ENCODE data around the gene NAV3.
A peak's percentile ranks its signal among the peaks of the same experiment; 100 is the strongest.

NAV3 gene

DNA sequence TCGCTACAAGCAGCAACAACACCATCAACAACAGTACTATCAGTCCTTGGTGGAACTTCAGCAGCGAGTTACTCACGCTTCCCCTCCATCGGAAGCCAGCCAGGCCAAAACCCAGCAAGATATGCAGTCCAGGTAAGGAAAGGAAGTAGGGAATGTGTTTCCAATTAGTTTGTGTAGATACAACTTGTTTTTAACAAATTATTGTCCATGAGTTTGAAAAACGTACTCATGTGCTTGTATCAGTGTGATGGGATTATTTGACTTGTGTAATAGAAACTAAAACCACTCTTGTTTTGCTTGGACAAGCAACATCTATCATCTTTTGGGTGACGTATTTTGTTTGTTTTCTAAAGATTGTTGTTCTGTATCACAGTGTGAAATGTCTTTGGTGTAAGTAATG lies 137.9 kb downstream of the NAV3 start:
- Histone ChIP-seq H3K27ac (ENCODE audit: low read length, poor library complexity, severe bottlenecking) (no peak overlapping the region), H2AK5ac (ENCODE audit: low read length, severe bottlenecking) (no peak overlapping the region), H3K14ac (ENCODE audit: low read length in 2 of 2) (no peak overlapping the region), H3K4me1 (ENCODE audit: control insufficient read depth, insufficient read depth, low read depth, low read length) (no peaks in the 10 kb centered on the region), H4K91ac (ENCODE audit: low read length) (no peak overlapping the region), H3K23ac (ENCODE audit: low read length in 2 of 2) (no peak overlapping the region), H3K4ac (ENCODE audit: low read depth in 1 of 2, low read length in 2 of 2) (no peak overlapping the region), H3K36me3 (ENCODE audit: control insufficient read depth in 1 of 2, insufficient read depth in 2 of 2, low read depth in 1 of 2, low read length in 2 of 2) (peaks cover 0 to 35% of the 10 kb centered on the region in 2 experiments), H3K9ac (ENCODE audit: low read length) (no peak overlapping the region), H2BK120ac (ENCODE audit: low read depth, low read length) (no peak overlapping the region), H3K4me2 (ENCODE audit: low read length, poor library complexity, severe bottlenecking) (no peak overlapping the region), H3K9me3 (ENCODE audit: control insufficient read depth, low read length) (no peaks in the 10 kb centered on the region), H2BK5ac (ENCODE audit: low read depth, low read length, poor library complexity, severe bottlenecking) (no peak overlapping the region), H2BK12ac (ENCODE audit: low read length in 2 of 2) (no peak overlapping the region), H4K8ac (ENCODE audit: low read length) (peak overlapping the region; percentile 69), H2BK15ac (ENCODE audit: low read depth, poor library complexity, severe bottlenecking) (no peak overlapping the region), H3K18ac (ENCODE audit: low read depth in 1 of 2, low read length in 2 of 2) (no peak overlapping the region), H3K4me3 (ENCODE audit: insufficient read depth in 1 of 2, low read depth in 1 of 2, low read length in 2 of 2) (no peak overlapping the region), H3K27me3 (ENCODE audit: control insufficient read depth in 1 of 2, insufficient read depth in 1 of 2, low read length in 2 of 2) (no peaks in the 10 kb centered on the region), H3K79me1 (replicated peaks; ENCODE audit: low read length, poor library complexity, severe bottlenecking) (peaks cover 7% of the 10 kb centered on the region), H2AFZ (ENCODE audit: low read depth, low read length) (no peak overlapping the region)
- DNase-seq: no peak
- WGBS: 92% methylated on average over 5 of the region's 6 CpGs

DNA sequence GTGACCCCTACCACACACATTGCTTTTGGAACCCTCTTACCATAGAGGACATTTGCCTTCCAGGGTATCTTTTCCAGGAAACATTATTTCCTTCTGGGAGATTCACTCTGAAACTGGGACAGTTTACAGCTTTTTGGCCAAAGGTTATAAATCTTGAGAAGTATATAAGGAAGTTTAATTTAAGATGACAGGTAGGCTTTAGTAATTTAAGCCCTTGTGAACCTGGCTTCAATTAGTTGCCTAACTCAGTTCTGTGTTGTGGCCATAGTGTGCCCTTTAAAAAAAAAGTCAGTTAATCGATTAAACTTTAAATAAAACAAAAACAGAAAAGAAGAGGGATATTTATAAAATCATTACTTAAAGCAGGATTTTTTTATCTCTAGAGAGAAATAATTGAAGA lies 142.9 kb downstream of the NAV3 start:
- Histone ChIP-seq H4K8ac (ENCODE audit: low read length) (no peak overlapping the region), H3K9ac (ENCODE audit: low read length) (peak overlapping the region; percentile 50), H3K79me1 (replicated peaks; ENCODE audit: low read length, poor library complexity, severe bottlenecking) (peaks cover 9% of the 10 kb centered on the region), H2BK12ac (ENCODE audit: low read length in 2 of 2) (no peak overlapping the region), H2AFZ (ENCODE audit: low read depth, low read length) (no peak overlapping the region), H3K27me3 (ENCODE audit: control insufficient read depth in 1 of 2, insufficient read depth in 1 of 2, low read length in 2 of 2) (no peaks in the 10 kb centered on the region), H2AK5ac (ENCODE audit: low read length, severe bottlenecking) (no peak overlapping the region), H3K18ac (ENCODE audit: low read depth in 1 of 2, low read length in 2 of 2) (peak overlapping the region in 1 of 2 experiments; percentile 52), H3K9me3 (ENCODE audit: control insufficient read depth, low read length) (no peaks in the 10 kb centered on the region), H3K27ac (ENCODE audit: low read length, poor library complexity, severe bottlenecking) (no peak overlapping the region), H2BK5ac (ENCODE audit: low read depth, low read length, poor library complexity, severe bottlenecking) (no peak overlapping the region), H3K23ac (ENCODE audit: low read length in 2 of 2) (no peak overlapping the region), H3K4me3 (ENCODE audit: insufficient read depth in 1 of 2, low read depth in 1 of 2, low read length in 2 of 2) (peak overlapping the region in 1 of 2 experiments; percentile 50), H3K36me3 (ENCODE audit: control insufficient read depth in 1 of 2, insufficient read depth in 2 of 2, low read depth in 1 of 2, low read length in 2 of 2) (peaks cover 0 to 57% of the 10 kb centered on the region in 2 experiments), H2BK15ac (ENCODE audit: low read depth, poor library complexity, severe bottlenecking) (no peak overlapping the region), H3K4me1 (ENCODE audit: control insufficient read depth, insufficient read depth, low read depth, low read length) (no peaks in the 10 kb centered on the region), H4K91ac (ENCODE audit: low read length) (no peak overlapping the region), H3K4ac (ENCODE audit: low read depth in 1 of 2, low read length in 2 of 2) (no peak overlapping the region), H2BK120ac (ENCODE audit: low read depth, low read length) (no peak overlapping the region), H3K4me2 (ENCODE audit: low read length, poor library complexity, severe bottlenecking) (no peak overlapping the region), H3K14ac (ENCODE audit: low read length in 2 of 2) (no peak overlapping the region)
- no CpG with 5 or more reads among the region's 1 CpG for WGBS
- no peak for DNase-seq

DNA sequence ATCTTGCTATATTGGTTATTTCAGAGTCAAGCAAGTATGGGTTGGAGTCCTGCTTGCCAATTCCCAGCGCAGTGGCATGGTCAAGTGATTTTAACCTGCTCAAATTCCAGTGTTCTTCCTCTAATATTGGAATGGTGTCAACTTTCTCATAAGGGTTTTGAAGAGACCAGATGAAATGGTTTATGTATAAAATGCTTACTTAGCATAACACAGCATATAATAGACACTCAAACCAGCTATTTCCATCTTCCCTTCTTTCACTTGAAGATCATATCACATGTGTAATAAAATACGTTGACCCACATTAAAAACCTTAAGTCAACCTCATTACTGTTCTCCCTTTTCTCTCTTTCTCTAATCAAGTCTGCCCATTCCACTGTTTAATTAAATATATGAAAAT lies 144.0 kb downstream of the NAV3 start:
- H3K36me3 ChIP-seq (ENCODE audit: control insufficient read depth in 1 of 2, insufficient read depth in 2 of 2, low read depth in 1 of 2, low read length in 2 of 2): peaks cover 0 to 46% of the 10 kb centered on the region in 2 experiments
- H2BK12ac ChIP-seq (ENCODE audit: low read length in 2 of 2): no peak overlapping the region
- H3K4me1 ChIP-seq (ENCODE audit: control insufficient read depth, insufficient read depth, low read depth, low read length): no peaks in the 10 kb centered on the region
- no peak overlapping the region for H3K27ac ChIP-seq (ENCODE audit: low read length, poor library complexity, severe bottlenecking)
- H3K18ac ChIP-seq (ENCODE audit: low read depth in 1 of 2, low read length in 2 of 2): no peak overlapping the region
- no peak overlapping the region for H3K4me3 ChIP-seq (ENCODE audit: insufficient read depth in 1 of 2, low read depth in 1 of 2, low read length in 2 of 2)
- H3K4me2 ChIP-seq (ENCODE audit: low read length, poor library complexity, severe bottlenecking): no peak overlapping the region
- no peak overlapping the region for H2AK5ac ChIP-seq (ENCODE audit: low read length, severe bottlenecking)
- DNase-seq: no peak
- H2BK120ac ChIP-seq (ENCODE audit: low read depth, low read length): no peak overlapping the region
- H3K14ac ChIP-seq (ENCODE audit: low read length in 2 of 2): no peak overlapping the region
- H3K27me3 ChIP-seq (ENCODE audit: control insufficient read depth in 1 of 2, insufficient read depth in 1 of 2, low read length in 2 of 2): no peaks in the 10 kb centered on the region
- no peaks in the 10 kb centered on the region for H3K9me3 ChIP-seq (ENCODE audit: control insufficient read depth, low read length)
- H3K79me1 ChIP-seq (replicated peaks; ENCODE audit: low read length, poor library complexity, severe bottlenecking): peaks cover 8% of the 10 kb centered on the region
- H4K91ac ChIP-seq (ENCODE audit: low read length): no peak overlapping the region
- no peak overlapping the region for H2BK5ac ChIP-seq (ENCODE audit: low read depth, low read length, poor library complexity, severe bottlenecking)
- 100% methylated on average over 1 of the region's 2 CpGs for WGBS
- H3K9ac ChIP-seq (ENCODE audit: low read length): no peak overlapping the region
- no peak overlapping the region for H3K4ac ChIP-seq (ENCODE audit: low read depth in 1 of 2, low read length in 2 of 2)
- no peak overlapping the region for H2BK15ac ChIP-seq (ENCODE audit: low read depth, poor library complexity, severe bottlenecking)
- no peak overlapping the region for H2AFZ ChIP-seq (ENCODE audit: low read depth, low read length)
- no peak overlapping the region for H4K8ac ChIP-seq (ENCODE audit: low read length)
- no peak overlapping the region for H3K23ac ChIP-seq (ENCODE audit: low read length in 2 of 2)

DNA sequence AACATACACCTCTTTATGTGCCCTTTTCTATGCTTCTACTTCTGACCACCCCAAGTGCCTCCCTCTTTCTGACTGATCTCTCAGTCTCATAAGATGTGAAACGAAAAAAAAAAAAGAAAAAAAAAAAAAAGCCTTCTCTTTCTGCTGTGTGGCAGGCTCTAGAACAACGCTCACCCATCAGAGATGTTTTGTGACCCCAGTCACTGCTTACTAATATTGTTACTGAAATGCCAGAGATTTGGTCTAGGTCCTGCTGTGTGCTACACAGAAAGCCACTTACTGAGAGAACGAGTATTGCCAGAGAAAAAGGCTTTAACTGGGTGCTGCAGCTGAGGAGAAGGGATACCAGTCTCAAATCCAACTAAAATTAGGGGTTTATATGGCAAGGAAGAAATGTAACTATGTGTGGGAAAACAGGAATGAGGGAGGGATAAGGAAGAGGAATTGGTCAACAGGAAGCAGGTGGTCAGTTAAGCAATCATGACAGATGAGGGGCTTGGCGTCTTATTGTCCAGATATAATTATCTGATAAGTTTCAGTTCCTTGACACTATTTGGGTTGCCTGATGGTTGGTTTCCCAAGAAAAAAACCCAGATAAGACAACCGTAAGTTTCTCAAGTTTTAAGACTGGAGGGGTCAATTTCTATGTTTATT lies 149.0 kb downstream of the NAV3 start:
- no peak overlapping the region for H2BK15ac ChIP-seq (ENCODE audit: low read depth, poor library complexity, severe bottlenecking)
- no peak overlapping the region for H3K23ac ChIP-seq (ENCODE audit: low read length in 2 of 2)
- H3K14ac ChIP-seq (ENCODE audit: low read length in 2 of 2): no peak overlapping the region
- no peak overlapping the region for H3K4ac ChIP-seq (ENCODE audit: low read depth in 1 of 2, low read length in 2 of 2)
- H3K4me2 ChIP-seq (ENCODE audit: low read length, poor library complexity, severe bottlenecking): no peak overlapping the region
- H3K27me3 ChIP-seq (ENCODE audit: control insufficient read depth in 1 of 2, insufficient read depth in 1 of 2, low read length in 2 of 2): no peaks in the 10 kb centered on the region
- no peak overlapping the region for H4K91ac ChIP-seq (ENCODE audit: low read length)
- no peak overlapping the region for H3K9ac ChIP-seq (ENCODE audit: low read length)
- H3K4me3 ChIP-seq (ENCODE audit: insufficient read depth in 1 of 2, low read depth in 1 of 2, low read length in 2 of 2): no peak overlapping the region
- 92% methylated on average over 5 of the region's 5 CpGs for WGBS
- H3K18ac ChIP-seq (ENCODE audit: low read depth in 1 of 2, low read length in 2 of 2): no peak overlapping the region
- H2BK12ac ChIP-seq (ENCODE audit: low read length in 2 of 2): no peak overlapping the region
- no peaks in the 10 kb centered on the region for H3K4me1 ChIP-seq (ENCODE audit: control insufficient read depth, insufficient read depth, low read depth, low read length)
- no peak overlapping the region for H2BK120ac ChIP-seq (ENCODE audit: low read depth, low read length)
- H3K79me1 ChIP-seq (replicated peaks; ENCODE audit: low read length, poor library complexity, severe bottlenecking): peaks cover 16% of the 10 kb centered on the region
- no peak overlapping the region for H2AK5ac ChIP-seq (ENCODE audit: low read length, severe bottlenecking)
- H3K9me3 ChIP-seq (ENCODE audit: control insufficient read depth, low read length): no peaks in the 10 kb centered on the region
- no peak for DNase-seq
- peaks cover 0 to 36% of the 10 kb centered on the region in 2 experiments for H3K36me3 ChIP-seq (ENCODE audit: control insufficient read depth in 1 of 2, insufficient read depth in 2 of 2, low read depth in 1 of 2, low read length in 2 of 2)
- H2BK5ac ChIP-seq (ENCODE audit: low read depth, low read length, poor library complexity, severe bottlenecking): no peak overlapping the region
- H4K8ac ChIP-seq (ENCODE audit: low read length): no peak overlapping the region
- no peak overlapping the region for H3K27ac ChIP-seq (ENCODE audit: low read length, poor library complexity, severe bottlenecking)
- no peak overlapping the region for H2AFZ ChIP-seq (ENCODE audit: low read depth, low read length)

All from mesenchymal stem cell (in vitro differentiated cells and primary cell).